Astrocyte of the cerebellum (primary cell): ENCODE measurements around the gene ZMYND8.
A peak's percentile ranks its signal among the peaks of the same experiment; 100 is the strongest.
"Not testable (repeated sequence)": the region's sequence is repeated elsewhere in the genome, so short reads cannot be mapped to it uniquely, and the experiment has no call there.

Experiments used
- DNase-seq: peaks from one replicate; pipeline ENCODE4 v3.0.0-alpha.2; 2011; ENCODE audit warnings: low read depth
- H3K4me3 ChIP-seq: 2 replicates; pipeline ENCODE4 v1.5.1; 2011; ENCODE audit warnings: mild to moderate bottlenecking, low read depth, low read length, moderate library complexity
- in situ Hi-C: cut with HindIII; loops from 2 replicates; pipeline ENCODE4 v1.10.0; 2017; ENCODE audit warnings: low sequenced_read_pairs
- TF ChIP-seq, protein P1 (sequence below): IDR thresholded peaks from 2 replicates; pipeline ENCODE4 v1.5.1; 2012; ENCODE audit warnings: low read length, low read depth, moderate library complexity, mild to moderate bottlenecking; ENCODE audit errors: missing control alignments

Gene ZMYND8

DNA sequence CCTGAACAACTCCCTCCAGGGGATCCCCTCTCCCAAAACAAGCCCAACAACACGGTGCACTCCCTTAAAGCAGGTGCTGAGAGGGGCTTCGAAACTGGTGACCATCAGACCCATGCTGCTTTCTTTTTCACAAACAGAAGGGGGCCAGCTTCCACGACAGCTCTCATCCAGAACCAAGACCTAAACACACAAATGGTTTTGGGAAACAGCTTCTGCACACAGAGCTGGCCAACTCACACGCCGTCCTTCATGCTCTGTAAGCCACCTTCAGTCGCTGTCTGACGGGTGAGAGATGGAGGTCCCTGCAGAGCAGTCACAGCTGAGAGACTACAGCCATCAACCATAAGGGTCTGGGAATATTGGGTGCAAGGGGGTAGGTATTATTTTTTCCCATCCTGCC, 76.3 kb downstream of the ZMYND8 start:
- in situ Hi-C loops, result no loop called here
- TF ChIP-seq, protein P1, sequence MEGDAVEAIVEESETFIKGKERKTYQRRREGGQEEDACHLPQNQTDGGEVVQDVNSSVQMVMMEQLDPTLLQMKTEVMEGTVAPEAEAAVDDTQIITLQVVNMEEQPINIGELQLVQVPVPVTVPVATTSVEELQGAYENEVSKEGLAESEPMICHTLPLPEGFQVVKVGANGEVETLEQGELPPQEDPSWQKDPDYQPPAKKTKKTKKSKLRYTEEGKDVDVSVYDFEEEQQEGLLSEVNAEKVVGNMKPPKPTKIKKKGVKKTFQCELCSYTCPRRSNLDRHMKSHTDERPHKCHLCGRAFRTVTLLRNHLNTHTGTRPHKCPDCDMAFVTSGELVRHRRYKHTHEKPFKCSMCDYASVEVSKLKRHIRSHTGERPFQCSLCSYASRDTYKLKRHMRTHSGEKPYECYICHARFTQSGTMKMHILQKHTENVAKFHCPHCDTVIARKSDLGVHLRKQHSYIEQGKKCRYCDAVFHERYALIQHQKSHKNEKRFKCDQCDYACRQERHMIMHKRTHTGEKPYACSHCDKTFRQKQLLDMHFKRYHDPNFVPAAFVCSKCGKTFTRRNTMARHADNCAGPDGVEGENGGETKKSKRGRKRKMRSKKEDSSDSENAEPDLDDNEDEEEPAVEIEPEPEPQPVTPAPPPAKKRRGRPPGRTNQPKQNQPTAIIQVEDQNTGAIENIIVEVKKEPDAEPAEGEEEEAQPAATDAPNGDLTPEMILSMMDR, result no peak
- H3K4me3 ChIP-seq, result no peak overlapping the region
- no peak for DNase-seq

DNA sequence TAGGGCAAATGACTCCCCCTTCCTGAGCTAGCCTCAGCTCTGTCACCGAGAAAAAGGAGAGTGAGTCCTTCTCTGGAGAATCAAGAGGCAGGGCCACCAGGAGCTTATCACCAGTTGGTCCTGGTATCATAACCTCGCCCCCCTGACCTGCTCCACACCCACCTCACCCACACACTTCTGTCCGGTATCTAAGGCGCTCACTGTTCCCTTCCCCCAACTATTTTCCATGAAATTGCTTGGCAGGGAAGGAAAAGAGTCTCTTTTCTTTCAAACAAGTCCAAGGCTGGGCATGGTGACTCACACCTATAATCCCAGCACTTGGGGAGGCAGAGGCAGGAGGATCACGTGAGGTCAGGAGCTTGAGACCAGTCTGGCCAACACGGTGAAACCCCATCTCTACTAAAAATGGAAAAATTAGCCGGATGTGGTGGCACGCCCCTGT, 77.6 kb downstream of the ZMYND8 start:
- in situ Hi-C loops, result loop anchor here (10.0 kb wide), 1 partner anchor 336 kb away; no protein-coding TSS in a partner anchor
- DNase-seq, result no peak
- H3K4me3 ChIP-seq, result no peak overlapping the region
- TF ChIP-seq, protein P1, result no peak

DNA sequence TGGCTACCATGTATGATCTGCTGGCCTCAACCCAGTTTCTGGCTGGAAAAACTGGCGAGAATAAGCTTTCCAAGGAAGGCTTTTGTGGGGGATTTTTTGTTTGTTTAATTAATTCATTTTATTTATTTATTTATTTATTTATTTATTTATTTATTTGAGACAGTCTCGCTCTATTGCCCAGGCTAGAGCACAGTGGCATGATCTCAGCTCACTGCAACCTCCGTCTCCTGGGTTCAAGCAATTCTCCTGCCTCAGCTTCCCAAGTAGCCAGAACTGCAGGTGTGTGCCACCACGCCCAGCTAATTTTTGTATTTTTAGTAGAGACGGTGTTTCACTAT, 79.0 kb downstream of the ZMYND8 start:
- not testable (repeated sequence) for DNase-seq

DNA sequence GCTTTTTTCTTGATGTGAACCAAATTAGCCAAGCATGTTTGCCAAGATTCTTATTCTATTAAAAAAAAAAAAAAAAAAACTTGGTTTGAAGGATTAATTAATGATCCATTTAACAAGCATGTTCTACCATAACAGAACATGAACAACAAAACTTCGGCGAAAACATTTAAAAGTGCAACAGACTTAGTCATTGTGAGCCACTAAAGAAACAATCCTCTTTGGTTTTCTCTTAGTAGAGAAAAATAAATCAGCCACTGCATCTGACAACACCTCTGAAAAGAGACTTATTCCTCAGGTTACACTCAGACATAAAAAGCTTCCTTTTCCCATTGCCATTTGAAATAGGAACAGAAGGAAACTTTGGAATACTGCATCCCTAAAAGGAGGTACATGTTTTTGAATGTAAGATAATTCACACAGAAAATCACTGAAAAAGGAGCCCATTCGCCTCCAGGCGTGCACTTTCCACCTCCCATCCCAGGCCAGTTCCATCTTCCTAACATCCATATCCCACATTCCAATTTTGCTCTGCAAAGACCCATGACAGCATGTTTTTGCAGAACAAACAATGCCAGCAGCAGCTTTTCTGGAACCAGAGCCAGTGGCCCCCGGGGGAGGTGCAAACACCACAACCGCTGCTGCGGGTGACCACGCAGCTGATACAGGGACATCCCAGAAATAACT, 79.5 kb downstream of the ZMYND8 start:
- DNase-seq, result peak; percentile 86
- TF ChIP-seq, protein P1, result no peak
- no peak overlapping the region for H3K4me3 ChIP-seq
- in situ Hi-C loops, result loop anchor here (10.0 kb wide), 1 partner anchor 338 kb away; no protein-coding TSS in a partner anchor

More for the DNA sequence above, 79.0 kb downstream of the ZMYND8 start:
- in situ Hi-C loops, result loop anchor here (10.0 kb wide), 1 partner anchor 337 kb away; no protein-coding TSS in a partner anchor
- H3K4me3 ChIP-seq, result not testable (repeated sequence)

DNA sequence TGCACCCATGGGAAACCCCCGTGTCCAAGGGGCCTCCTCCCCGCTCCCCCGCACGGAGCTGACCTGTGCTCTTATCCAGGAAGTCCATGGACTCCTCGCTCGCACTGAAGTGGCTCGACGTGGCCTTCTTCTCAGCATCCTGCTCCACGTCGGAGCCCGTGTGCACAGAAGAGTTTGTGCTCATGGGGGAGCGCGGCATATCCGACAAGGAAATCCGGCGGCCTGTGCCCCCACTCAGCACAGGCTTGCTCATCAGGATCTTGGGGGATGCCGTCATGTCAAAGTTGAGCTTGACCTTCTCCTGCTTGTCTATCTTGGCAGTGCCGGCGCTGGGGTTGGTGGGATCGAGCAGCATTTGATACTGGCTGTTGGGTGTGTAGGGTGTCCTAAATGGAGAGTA, 80.2 kb downstream of the ZMYND8 start:
- no peak overlapping the region for H3K4me3 ChIP-seq
- in situ Hi-C loops, result loop anchor here (10.0 kb wide), 1 partner anchor 339 kb away; no protein-coding TSS in a partner anchor
- no peak for DNase-seq
- TF ChIP-seq, protein P1, result no peak

DNA sequence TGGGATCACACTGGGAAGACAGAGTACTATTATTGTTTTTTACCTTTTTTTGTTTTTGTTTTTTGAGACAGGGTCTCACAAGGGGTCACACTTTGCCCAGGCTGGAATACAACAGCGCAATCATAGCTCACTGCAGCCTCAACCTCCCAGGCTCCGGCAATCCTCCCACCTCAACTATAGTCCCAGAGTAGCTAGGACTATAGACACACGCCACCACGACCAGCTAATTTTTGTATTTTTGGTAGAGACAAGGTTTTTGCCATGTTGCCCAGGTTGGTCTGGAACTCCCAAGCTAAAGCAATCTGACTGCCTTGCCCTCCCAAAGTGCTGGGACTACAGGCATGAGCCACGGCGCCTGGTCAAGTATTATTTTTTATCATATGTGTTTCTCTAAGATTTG, 81.0 kb downstream of the ZMYND8 start:
- TF ChIP-seq, protein P1, result no peak
- DNase-seq, result no peak
- no peak overlapping the region for H3K4me3 ChIP-seq
- in situ Hi-C loops, result loop anchor here (10.0 kb wide), 1 partner anchor 339 kb away; no protein-coding TSS in a partner anchor

DNA sequence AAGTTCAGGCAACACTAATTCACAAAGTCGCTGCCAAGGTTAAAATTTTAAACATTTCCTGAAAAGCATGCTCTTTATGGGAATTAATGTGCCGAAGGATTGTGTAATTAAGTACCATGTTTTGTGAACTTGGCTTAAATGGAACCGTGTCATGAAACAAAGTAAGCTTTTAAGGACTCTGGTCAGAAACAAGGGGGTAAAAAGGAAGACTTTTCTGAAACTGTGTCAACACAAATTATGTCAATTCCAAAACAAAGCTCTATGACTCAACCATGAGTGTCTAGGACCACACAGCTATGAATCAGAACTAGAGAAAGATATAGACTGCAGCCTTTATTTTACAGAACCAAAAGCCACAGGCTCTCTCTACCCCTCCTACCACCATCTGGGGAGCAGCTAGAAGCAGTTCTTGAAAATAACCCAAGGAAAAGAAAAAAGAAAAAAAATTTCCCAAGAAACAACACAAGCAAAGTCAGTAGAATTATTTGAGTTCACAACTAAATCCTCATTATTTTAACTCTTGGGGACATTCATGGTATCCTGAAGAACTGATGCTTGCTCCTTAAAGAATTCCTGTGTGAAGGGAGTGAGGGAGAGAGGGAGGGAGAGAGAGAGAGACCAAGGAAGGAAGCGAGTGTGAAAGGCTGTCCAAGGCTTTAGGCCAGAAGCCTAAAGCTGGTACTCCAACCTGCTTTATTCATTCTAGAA, 81.9 kb downstream of the ZMYND8 start:
- in situ Hi-C loops, result loop anchor here (5.0 to 10.0 kb wide), 2 partner anchors 78 to 340 kb away; no protein-coding TSS in a partner anchor
- peak; percentile 90 for DNase-seq
- H3K4me3 ChIP-seq, result no peak overlapping the region
- TF ChIP-seq, protein P1, result no peak
